ENCODE results near the gene TUT1. TPM values are rescaled to one million over a fixed set of nuclear protein-coding genes. Genes with fewer than 3 reads are reported as not detected.

Gene TUT1
- total and polyA plus RNA-seq, 3 experiments from 2014 or later = 13.7 to 32.7 (median 30.8) TPM

GRCh38 chr11:62603776-62604299 is 12.5 kb upstream of the TUT1 start:
- Histone ChIP-seq H3K36me3 (ENCODE audit: insufficient read depth, low read length) (peaks cover 38% of the 10 kb centered on the region), H3K4me3 (ENCODE audit: low read length) (no peak overlapping the region), H3K27ac (ENCODE audit: low read depth, low read length) (no peak overlapping the region), H3K4me1 (ENCODE audit: insufficient read depth, low read length) (peaks cover 11% of the 10 kb centered on the region), H3K9me3 (ENCODE audit: low read length) (no peaks in the 10 kb centered on the region), H3K27me3 (ENCODE audit: insufficient read depth, low read length, poor library complexity, severe bottlenecking) (no peaks in the 10 kb centered on the region)
- Mint-ChIP-seq H3K4me3 (peak overlapping the region in 6 of 7 donors; percentile 35 to 88 (median 74)), H3K27ac (peak overlapping the region in 6 of 8 donors; percentile 5 to 87 (median 83)), H3K36me3 (peaks cover 11 to 80% (median 20%) of the 10 kb centered on the region in 3 donors), H3K4me1 (peaks cover 36 to 65% (median 47%) of the 10 kb centered on the region in 3 donors), H3K9me3 (no peaks in the 10 kb centered on the region), H3K27me3 (peaks cover 0 to 3% of the 10 kb centered on the region in 2 donors)
- no peak for DNase-seq
- CTCF ChIA-PET = interaction anchor here (0.6 to 2.6 kb wide), 2 partner anchors 12 to 70 kb away, joined by 4 to 12 read pairs; partner anchors contain the start of gene TUT1
- POLR2A ChIA-PET = interaction anchor here (0.6 to 1.0 kb wide), 3 partner anchors 12 to 242 kb away, joined by 3 to 8 read pairs (median 3); partner anchors contain the start of gene TUT1

GRCh38 chr11:62603072-62603408 is 11.7 kb upstream of the TUT1 start:
- Mint-ChIP-seq H3K36me3 (peaks cover 16 to 82% (median 23%) of the 10 kb centered on the region in 3 donors), H3K4me1 (peaks cover 44 to 67% (median 52%) of the 10 kb centered on the region in 3 donors), H3K9me3 (no peaks in the 10 kb centered on the region), H3K4me3 (peak overlapping the region; percentile 35 to 88 (median 72)), H3K27ac (peak overlapping the region in 7 of 8 donors; percentile 48 to 87 (median 82)), H3K27me3 (peaks cover 0 to 5% of the 10 kb centered on the region in 2 donors)
- ChIA-PET CTCF (interaction anchor here (2.6 kb wide), 1 partner anchor 11 kb away, joined by 12 read pairs; the partner anchor contains the start of gene TUT1), POLR2A (interaction anchor here (0.6 to 2.6 kb wide), 3 partner anchors 9 to 242 kb away, joined by 3 to 24 read pairs (median 3); partner anchors contain the start of genes EML3, ROM1 and TUT1)
- Histone ChIP-seq H3K9me3 (ENCODE audit: low read length) (no peaks in the 10 kb centered on the region), H3K27ac (ENCODE audit: low read depth, low read length) (no peak overlapping the region), H3K36me3 (ENCODE audit: insufficient read depth, low read length) (peaks cover 37% of the 10 kb centered on the region), H3K4me3 (ENCODE audit: low read length) (no peak overlapping the region), H3K27me3 (ENCODE audit: insufficient read depth, low read length, poor library complexity, severe bottlenecking) (no peaks in the 10 kb centered on the region), H3K4me1 (ENCODE audit: insufficient read depth, low read length) (peaks cover 19% of the 10 kb centered on the region)
- DNase-seq = no peak

- Mint-ChIP-seq H3K4me3 (peak overlapping the region; percentile 91 to 97 (median 93)), H3K4me1 (peaks cover 47 to 67% (median 51%) of the 10 kb centered on the region in 3 donors)
- peak in 2 of 5 donors; percentile 47 to 55 for DNase-seq
Measured at GRCh38 chr11:62602141-62603071, 11.1 kb upstream of the TUT1 start.

GRCh38 chr11:62601372-62602140 is 10.2 kb upstream of the TUT1 start, which contains the start of gene MTA2:
Gene MTA2 (minus strand): TSS chr11:62601865. CDS start chr11:62601450, 415 bp downstream.
- Mint-ChIP-seq H3K27ac (peak within 1 kb of the TSS; percentile 93 to 98 (median 96)), H3K4me1 (peaks cover 49 to 69% (median 52%) of the 10 kb centered on the region in 3 donors), H3K36me3 (peaks cover 20 to 83% (median 31%) of the 10 kb centered on the region in 3 donors), H3K9me3 (no peaks in the 10 kb centered on the region), H3K4me3 (peak within 1 kb of the TSS; percentile 91 to 97 (median 93)), H3K27me3 (peaks cover 0 to 5% of the 10 kb centered on the region in 2 donors)
- ChIA-PET POLR2A (interaction anchor here (0.5 to 3.5 kb wide), 22 partner anchors 10 to 1538 kb away, joined by 3 to 63 read pairs (median 5); partner anchors contain the start of genes C11orf98, CSKMT, EEF1G and EML3), CTCF (interaction anchor here (0.8 to 2.3 kb wide), 9 partner anchors 9 to 93 kb away, joined by 3 to 31 read pairs (median 4); partner anchors contain the start of genes B3GAT3, LBHD1, TUT1 and UQCC3)
- Histone ChIP-seq H3K4me3 (ENCODE audit: low read length) (peak within 1 kb of the TSS; percentile 89), H3K27ac (ENCODE audit: low read depth, low read length) (peak within 1 kb of the TSS; percentile 86), H3K9me3 (ENCODE audit: low read length) (no peaks in the 10 kb centered on the region), H3K4me1 (ENCODE audit: insufficient read depth, low read length) (peaks cover 29% of the 10 kb centered on the region), H3K27me3 (ENCODE audit: insufficient read depth, low read length, poor library complexity, severe bottlenecking) (no peaks in the 10 kb centered on the region), H3K36me3 (ENCODE audit: insufficient read depth, low read length) (peaks cover 42% of the 10 kb centered on the region)
- DNase-seq = peak; percentile 98 to 100 (median 99)

More at GRCh38 chr11:62602141-62603071, 11.1 kb upstream of the TUT1 start:
- no peaks in the 10 kb centered on the region for H3K27me3 ChIP-seq (ENCODE audit: insufficient read depth, low read length, poor library complexity, severe bottlenecking)
- peaks cover 42% of the 10 kb centered on the region for H3K36me3 ChIP-seq (ENCODE audit: insufficient read depth, low read length)
- peak overlapping the region; percentile 83 to 98 (median 96) for H3K27ac Mint-ChIP-seq
- POLR2A ChIA-PET = interaction anchor here (1.0 to 3.5 kb wide), 16 partner anchors 10 to 279 kb away, joined by 3 to 63 read pairs (median 5); partner anchors contain the start of genes C11orf98, CSKMT, EEF1G and EML3
- H3K27ac ChIP-seq (ENCODE audit: low read depth, low read length) = peak overlapping the region; percentile 86
- H3K36me3 Mint-ChIP-seq = peaks cover 20 to 82% (median 28%) of the 10 kb centered on the region in 3 donors
- no peaks in the 10 kb centered on the region for H3K9me3 Mint-ChIP-seq
- CTCF ChIA-PET = interaction anchor here (0.9 to 2.6 kb wide), 8 partner anchors 9 to 92 kb away, joined by 3 to 31 read pairs (median 6); partner anchors contain the start of genes LBHD1, TUT1 and UQCC3
- H3K4me3 ChIP-seq (ENCODE audit: low read length) = peak overlapping the region; percentile 89
- no peaks in the 10 kb centered on the region for H3K9me3 ChIP-seq (ENCODE audit: low read length)
- peaks cover 0 to 5% of the 10 kb centered on the region in 2 donors for H3K27me3 Mint-ChIP-seq
- H3K4me1 ChIP-seq (ENCODE audit: insufficient read depth, low read length) = peaks cover 25% of the 10 kb centered on the region

GRCh38 chr11:62601122-62601371 is 9.7 kb upstream of the TUT1 start:
- Mint-ChIP-seq H3K27me3 (peaks cover 0 to 5% of the 10 kb centered on the region in 2 donors), H3K27ac (peak overlapping the region; percentile 92 to 98 (median 96)), H3K36me3 (peaks cover 20 to 84% (median 31%) of the 10 kb centered on the region in 3 donors), H3K4me3 (peak overlapping the region; percentile 91 to 97 (median 93)), H3K9me3 (no peaks in the 10 kb centered on the region), H3K4me1 (peaks cover 49 to 65% (median 57%) of the 10 kb centered on the region in 3 donors)
- peaks cover 29% of the 10 kb centered on the region for H3K4me1 ChIP-seq (ENCODE audit: insufficient read depth, low read length)
- CTCF ChIA-PET = interaction anchor here (0.7 to 2.3 kb wide), 9 partner anchors 9 to 94 kb away, joined by 3 to 31 read pairs (median 4); partner anchors contain the start of genes B3GAT3, LBHD1, TUT1 and UQCC3
- peak in 3 of 5 donors; percentile 42 to 71 (median 51) for DNase-seq
- no peaks in the 10 kb centered on the region for H3K9me3 ChIP-seq (ENCODE audit: low read length)
- H3K27me3 ChIP-seq (ENCODE audit: insufficient read depth, low read length, poor library complexity, severe bottlenecking) = no peaks in the 10 kb centered on the region
- POLR2A ChIA-PET = interaction anchor here (0.5 to 3.5 kb wide), 20 partner anchors 10 to 1537 kb away, joined by 3 to 63 read pairs (median 5); partner anchors contain the start of genes C11orf98, CSKMT, EEF1G and EML3
- H3K27ac ChIP-seq (ENCODE audit: low read depth, low read length) = peak overlapping the region; percentile 86
- peak overlapping the region; percentile 89 for H3K4me3 ChIP-seq (ENCODE audit: low read length)
- peaks cover 45% of the 10 kb centered on the region for H3K36me3 ChIP-seq (ENCODE audit: insufficient read depth, low read length)

GRCh38 chr11:62600367-62601121 is 9.2 kb upstream of the TUT1 start:
- Histone ChIP-seq H3K27ac (ENCODE audit: low read depth, low read length) (peak overlapping the region; percentile 86), H3K36me3 (ENCODE audit: insufficient read depth, low read length) (peaks cover 45% of the 10 kb centered on the region), H3K27me3 (ENCODE audit: insufficient read depth, low read length, poor library complexity, severe bottlenecking) (no peaks in the 10 kb centered on the region), H3K4me3 (ENCODE audit: low read length) (peak overlapping the region; percentile 89), H3K4me1 (ENCODE audit: insufficient read depth, low read length) (peaks cover 29% of the 10 kb centered on the region), H3K9me3 (ENCODE audit: low read length) (no peaks in the 10 kb centered on the region)
- Mint-ChIP-seq H3K27me3 (peaks cover 0 to 5% of the 10 kb centered on the region in 2 donors), H3K4me3 (peak overlapping the region; percentile 91 to 97 (median 93)), H3K9me3 (no peaks in the 10 kb centered on the region), H3K36me3 (peaks cover 20 to 84% (median 31%) of the 10 kb centered on the region in 3 donors), H3K27ac (peak overlapping the region; percentile 92 to 98 (median 96)), H3K4me1 (peaks cover 50 to 63% (median 57%) of the 10 kb centered on the region in 3 donors)
- ChIA-PET CTCF (interaction anchor here (0.7 to 2.3 kb wide), 3 partner anchors 8 to 94 kb away, joined by 3 to 31 read pairs (median 4); partner anchors contain the start of gene TUT1), POLR2A (interaction anchor here (0.5 to 3.5 kb wide), 13 partner anchors 9 to 281 kb away, joined by 3 to 63 read pairs (median 5); partner anchors contain the start of genes C11orf98, EEF1G, LBHD1 and SLC3A2)
- no peak for DNase-seq

Measured in CD8-positive, alpha-beta memory T cell (primary cell).